AG09319 (cell line): ENCODE data around the gene SGIP1.

Source experiments
- DNase-seq: peaks from one replicate; pipeline ENCODE4 v3.0.0-alpha.2; 2010; ENCODE audit warnings: low read depth; ENCODE audit errors: extremely low read depth
- TF ChIP-seq, protein P1 (sequence below): IDR thresholded peaks from 2 replicates; pipeline ENCODE4 v1.5.1; 2011; ENCODE audit warnings: low read depth, mild to moderate bottlenecking, inconsistent platforms, low read length, moderate library complexity

SGIP1 gene

DNA sequence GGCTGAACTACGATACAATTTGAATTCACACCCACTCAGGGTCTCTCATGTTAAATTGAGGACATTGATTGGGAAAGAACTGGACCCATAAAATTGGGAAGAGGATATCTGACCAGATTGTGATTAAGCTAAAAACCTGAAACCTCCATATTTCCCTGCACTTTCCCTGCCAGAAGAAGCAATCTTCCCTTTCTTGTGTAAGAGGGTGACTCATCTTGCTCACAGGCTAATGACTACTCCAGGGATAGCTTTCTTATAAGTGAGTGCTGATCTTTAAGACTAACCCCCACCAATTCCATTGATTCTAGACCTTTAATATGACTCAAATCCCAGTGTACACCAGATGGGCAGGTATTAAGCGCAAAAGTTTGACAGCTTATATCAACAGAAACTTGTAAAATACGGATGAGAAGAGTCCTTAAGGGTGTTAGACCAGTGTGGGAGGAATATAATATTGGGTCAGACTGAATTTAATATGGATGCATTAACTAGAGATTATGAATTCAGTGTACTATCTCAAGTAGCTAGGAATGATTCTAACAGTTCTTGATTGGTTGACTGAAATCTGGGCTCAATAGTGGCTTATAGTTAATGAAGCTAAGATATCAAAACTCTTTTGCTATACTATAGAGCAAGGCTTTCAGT, 12.1 kb upstream of the SGIP1 start:
- TF ChIP-seq, protein P1, sequence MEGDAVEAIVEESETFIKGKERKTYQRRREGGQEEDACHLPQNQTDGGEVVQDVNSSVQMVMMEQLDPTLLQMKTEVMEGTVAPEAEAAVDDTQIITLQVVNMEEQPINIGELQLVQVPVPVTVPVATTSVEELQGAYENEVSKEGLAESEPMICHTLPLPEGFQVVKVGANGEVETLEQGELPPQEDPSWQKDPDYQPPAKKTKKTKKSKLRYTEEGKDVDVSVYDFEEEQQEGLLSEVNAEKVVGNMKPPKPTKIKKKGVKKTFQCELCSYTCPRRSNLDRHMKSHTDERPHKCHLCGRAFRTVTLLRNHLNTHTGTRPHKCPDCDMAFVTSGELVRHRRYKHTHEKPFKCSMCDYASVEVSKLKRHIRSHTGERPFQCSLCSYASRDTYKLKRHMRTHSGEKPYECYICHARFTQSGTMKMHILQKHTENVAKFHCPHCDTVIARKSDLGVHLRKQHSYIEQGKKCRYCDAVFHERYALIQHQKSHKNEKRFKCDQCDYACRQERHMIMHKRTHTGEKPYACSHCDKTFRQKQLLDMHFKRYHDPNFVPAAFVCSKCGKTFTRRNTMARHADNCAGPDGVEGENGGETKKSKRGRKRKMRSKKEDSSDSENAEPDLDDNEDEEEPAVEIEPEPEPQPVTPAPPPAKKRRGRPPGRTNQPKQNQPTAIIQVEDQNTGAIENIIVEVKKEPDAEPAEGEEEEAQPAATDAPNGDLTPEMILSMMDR = no peak
- peak; percentile 56 for DNase-seq

DNA sequence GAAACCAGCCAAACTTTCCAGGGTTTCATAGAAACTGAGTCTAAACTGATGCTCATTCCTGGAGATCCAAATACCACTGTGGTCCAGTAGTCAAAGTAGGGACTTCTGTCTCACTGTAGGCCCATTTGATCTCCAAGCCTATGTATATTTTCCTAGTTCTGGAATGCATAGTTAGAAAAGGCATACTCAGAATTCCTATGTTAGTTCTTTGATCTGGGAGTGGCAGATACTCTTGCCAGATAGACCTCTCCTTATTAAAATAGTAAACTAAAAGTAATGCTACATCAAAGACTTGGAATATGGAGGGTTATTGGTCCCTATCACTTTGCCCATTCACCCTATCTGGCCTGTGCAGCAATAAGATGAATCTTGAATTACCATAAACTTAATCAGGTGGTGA, 10.4 kb upstream of the SGIP1 start:
- TF ChIP-seq, protein P1 = no peak
- no peak for DNase-seq

DNA sequence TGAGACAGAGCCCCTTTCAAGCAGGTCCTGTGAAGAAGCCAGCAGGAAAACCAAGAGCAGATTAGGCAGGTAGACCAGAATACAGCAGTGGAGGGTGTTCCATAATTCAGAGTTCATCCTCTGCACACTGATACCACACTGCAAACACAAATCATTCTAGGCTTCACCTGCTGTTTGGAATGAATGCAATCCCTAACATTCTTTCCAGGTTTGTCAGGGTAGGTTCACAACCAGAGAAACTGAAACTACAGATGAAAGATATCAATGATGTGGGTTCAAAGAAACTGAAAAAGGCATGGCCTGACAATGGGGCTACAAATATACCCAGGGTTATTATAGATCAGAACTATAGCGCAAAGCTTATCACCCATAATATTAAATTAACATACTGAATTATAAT, 8.9 kb upstream of the SGIP1 start:
- no peak for DNase-seq
- TF ChIP-seq, protein P1 = no peak

DNA sequence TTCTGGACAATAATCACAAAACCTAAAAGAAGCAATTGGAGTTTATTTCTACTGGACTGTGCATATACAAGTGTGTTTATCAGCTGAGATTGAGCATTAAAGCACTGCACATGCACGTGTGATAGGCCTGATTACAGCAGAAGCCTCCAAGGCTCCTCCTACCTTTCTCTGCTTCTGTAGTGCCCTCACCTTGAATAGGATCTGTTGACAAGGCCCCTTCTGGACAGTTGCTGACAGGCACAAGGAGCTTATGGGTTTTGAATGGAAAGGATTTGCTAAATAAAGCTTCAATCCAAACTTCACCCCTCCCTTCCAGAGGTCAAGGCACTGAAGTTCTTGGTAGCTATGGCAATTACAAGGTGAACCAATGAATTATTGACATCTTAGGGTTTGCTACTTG, 7.9 kb upstream of the SGIP1 start:
- DNase-seq = no peak
- TF ChIP-seq, protein P1 = no peak

DNA sequence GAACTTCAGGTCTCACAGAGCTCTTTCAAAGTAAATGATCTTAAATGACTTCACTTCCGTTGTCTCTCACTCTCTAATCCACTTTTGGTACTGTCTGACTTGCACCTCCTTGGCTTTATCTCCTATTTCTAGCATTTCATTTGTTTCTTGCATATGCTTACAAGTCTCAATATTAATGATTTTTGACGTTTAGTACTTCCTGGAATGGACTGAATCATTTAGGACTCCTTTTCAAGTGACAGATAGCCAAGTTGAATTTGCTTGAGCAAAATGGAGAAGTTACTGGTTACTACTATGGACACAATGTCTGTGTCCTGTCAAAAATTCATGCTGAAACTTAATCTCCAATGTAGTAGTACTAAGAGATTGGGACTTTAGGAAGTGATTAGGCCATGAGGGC, 7.0 kb upstream of the SGIP1 start:
- TF ChIP-seq, protein P1 = no peak
- no peak for DNase-seq

DNA sequence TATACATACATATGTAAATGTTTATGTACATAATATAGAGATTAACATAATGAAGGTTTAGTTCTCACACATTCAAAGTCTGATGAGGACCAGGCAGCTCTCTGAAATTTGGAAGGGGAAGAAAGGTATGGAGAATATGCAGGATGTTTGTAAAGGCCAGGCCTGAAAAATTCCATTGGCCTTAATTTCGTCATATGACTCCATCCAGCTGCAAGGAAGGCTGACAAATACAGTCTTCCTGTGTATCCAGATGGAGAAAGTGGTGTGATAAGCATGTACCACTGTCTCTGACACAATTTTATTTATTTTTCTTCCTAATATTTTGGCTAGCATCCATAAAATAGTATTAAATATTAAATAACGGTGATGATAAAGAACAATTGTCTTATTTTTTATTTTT, 6.3 kb upstream of the SGIP1 start:
- no peak for DNase-seq
- TF ChIP-seq, protein P1 = no peak

DNA sequence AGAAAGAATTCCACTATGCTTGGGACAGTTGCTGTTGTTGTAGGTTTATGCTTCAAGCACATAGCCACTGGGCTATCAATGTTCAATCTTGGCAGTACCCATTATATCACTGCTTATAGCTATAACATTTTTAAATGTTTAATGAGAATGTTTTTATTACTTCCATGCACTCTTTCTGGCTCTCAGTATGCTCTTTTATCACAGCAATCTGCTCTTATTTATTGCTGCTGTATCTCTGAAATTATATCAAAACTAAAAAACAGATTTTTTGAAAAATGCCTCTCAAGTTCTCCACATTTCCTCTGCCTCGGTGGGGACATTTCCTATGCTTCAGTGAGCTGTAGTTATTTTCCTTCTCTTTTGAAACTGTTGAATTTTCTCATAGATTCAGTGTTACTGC, 5.4 kb upstream of the SGIP1 start:
- DNase-seq = no peak
- TF ChIP-seq, protein P1 = no peak
